Heart left ventricle (tissue), 13 donors: Measurements from ENCODE around the gene LRMDA.

Experiments used
- CTCF ChIP-seq, 12 donors: fragments of 200-600 bp; sonication (generic) in 4 of 12; IDR thresholded peaks; one replicate each; pipeline versions ENCODE4 v1.5.0 to v1.8.0; 2018 to 2022; ENCODE audit warnings: antibody characterized with exemption in 12 of 12, mild to moderate bottlenecking in 5 of 12
- POLR2A ChIP-seq, 2 donors: fragments of 450-650 bp; IDR thresholded peaks; one replicate each; pipeline ENCODE4 v1.6.1; 2017; ENCODE audit warnings: antibody characterized with exemption in 2 of 2, mild to moderate bottlenecking in 2 of 2, moderate library complexity in 2 of 2
- donor health status: ischemic (EF 13 %, LVEDD 7.1; RV severe dilation, severe dysfunction).
- donor health status: DM: no; HTN: yes; CAD: no.
- donor health status: DM: no; HTN: no; CAD: no.
- donor health status: ischemic (EF 25% LVEDD 6.9; RV normal size, moderate dysfunction).
- donor health status: ischemic (EF 25% LVEDD 5.7; RV mildly dilated, moderate dysfunction).
- donor health status: ischemic (EF 35%, LVEDD 5.7; RV mildly dilated, moderate dysfunction).
- donor health status: nonischemic (EF 11% LVEDD 7.7; RV severe dilation, severe dysfunction).
- donor health status: DM: yes; HTN: yes; CAD: no.
- donor health status: PGD.
- donor health status: ischemic (EF 29% LVEDD 5.4; RV normal size, mild dysfunction).
- donor health status: nonischemic (EF 23%, LVEDD 6.1; RV moderate dilation, normal function).

- TF ChIP-seq CTCF (IDR thresholded peaks at IDR 0.05): no peak
- no peak for TF ChIP-seq POLR2A (IDR thresholded peaks at IDR 0.05)
Measured at GRCh38 chr10:75538144-75538543, 106.7 kb downstream of the LRMDA start.
